Fibroblast of skin of left biceps (primary cell): ENCODE measurements around the gene RNF146.
"Not testable (repeated sequence)": the region's sequence is repeated elsewhere in the genome, so short reads cannot be mapped to it uniquely, and the experiment has no call there.

Experiments
- DNase-seq, 2 experiments: peaks; one replicate each; pipeline ENCODE4 v3.0.0-alpha.2; 2013; ENCODE audit warnings: low read depth in 2 of 2

Gene RNF146

DNA sequence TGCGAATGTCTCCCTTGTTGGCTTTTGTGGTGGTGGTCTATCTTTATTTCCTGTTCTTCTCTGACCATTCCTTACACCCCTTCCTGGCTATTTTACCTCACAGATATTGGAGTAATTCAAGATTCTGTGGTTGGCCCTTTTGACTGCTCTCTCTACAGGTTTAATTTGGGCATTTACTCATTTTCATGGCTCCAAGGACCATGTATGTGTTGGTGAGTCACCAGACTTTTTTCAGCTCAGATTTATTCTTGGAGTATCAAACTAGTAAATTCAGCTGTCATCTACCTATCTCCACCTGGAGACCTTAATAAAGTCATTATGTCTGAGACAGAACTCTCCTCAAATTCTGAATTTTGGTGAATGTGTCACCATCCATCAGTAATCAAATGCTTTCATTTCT lies 15.5 kb downstream of the RNF146 start:
- no peak for DNase-seq

DNA sequence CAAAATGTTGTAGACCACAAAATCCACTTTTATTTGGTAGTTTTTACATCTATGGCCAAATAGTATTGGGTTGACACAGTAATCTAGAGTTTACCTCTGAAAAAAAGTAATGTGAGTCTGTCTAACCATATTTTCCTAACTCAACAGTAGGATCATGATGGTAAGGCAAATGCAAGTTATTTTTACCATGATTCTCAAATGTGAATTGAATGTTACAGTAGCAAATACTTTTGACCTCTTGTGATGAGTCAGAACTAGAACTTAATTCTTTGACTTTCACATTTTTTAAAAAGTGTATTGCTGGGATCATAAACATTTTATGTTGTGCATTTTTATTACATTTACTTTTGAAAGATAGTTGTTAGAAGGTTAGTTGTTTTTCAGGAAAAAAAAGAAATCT lies 22.0 kb downstream of the RNF146 start:
- no peak for DNase-seq

DNA sequence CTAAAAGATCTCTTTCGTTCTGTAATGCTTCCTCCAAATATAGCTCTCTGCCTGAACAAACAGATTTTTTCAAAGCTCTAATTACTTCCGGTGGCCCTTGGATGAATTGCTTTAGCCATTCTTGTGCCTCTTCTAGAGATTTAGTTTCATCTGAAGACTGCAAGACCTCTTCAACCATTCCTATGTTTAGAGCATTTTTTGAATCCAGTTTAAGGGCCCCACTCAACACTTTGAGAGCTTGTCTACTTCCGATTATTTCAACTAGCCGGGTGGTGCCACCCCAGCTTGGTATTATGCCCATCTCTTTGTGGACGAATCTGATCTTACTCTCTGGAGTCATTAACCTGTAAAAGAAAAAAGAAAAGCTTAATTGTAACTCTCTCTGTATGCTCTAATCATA lies 23.3 kb downstream of the RNF146 start:
- DNase-seq = no peak

DNA sequence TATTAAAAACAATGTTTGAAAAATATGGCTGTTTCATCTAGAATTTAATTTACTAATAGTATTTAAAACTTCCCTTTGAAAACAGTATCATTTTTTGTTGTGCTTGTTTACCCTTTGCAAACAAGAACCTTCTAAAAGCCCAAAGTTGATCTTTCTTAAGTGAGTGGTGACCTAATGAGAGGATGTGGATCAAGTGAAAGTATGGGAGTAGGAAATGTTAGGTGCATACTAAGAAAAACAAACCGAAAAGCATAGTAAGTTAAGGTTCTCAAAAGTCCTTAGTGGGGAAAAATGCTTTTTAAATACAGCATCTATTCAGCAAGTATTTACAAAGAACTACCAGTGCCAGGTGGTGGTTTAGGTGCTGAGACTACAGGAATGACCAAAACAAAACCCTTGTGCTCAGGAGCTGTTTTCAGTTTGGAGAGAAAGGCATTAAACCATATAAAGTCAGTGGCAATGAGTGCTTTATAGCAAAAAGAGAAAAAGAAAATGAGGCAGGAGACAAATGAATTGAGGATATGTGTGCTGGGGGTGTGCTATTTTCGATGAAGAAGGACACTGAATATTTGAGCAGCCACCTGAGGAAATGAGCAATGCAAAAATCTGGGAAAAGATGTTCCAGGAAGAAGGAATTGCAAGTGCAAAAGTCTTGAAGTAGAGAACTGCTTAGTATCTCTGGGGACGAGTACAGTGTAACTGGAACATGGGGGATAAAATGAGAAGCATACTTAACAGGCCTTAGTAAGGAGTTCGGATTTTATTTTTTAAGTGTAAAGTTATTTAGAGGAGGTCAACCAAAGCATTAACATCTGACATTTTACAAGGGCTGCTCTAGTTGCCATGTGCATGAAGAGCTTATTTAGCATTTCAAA lies 24.0 kb downstream of the RNF146 start:
- no peak for DNase-seq

DNA sequence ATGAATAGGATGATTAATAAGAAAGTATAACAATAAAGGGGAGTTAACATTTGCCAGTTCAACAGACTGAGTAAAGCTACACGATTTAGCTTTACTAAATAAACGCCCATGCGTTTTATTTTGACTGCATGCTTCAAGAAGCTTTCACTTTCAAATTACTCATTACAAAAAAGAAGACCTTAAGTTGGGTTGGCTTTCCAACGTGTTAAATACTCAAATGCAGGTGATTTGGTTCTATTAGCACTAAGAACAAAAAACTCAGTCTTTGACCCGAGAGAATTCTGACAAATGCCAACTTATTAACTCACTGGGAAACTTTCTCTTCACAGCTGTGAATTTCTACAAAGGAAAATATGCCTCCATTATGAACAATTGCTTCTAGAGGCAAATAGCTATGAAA lies 24.8 kb downstream of the RNF146 start:
- no peak for DNase-seq

DNA sequence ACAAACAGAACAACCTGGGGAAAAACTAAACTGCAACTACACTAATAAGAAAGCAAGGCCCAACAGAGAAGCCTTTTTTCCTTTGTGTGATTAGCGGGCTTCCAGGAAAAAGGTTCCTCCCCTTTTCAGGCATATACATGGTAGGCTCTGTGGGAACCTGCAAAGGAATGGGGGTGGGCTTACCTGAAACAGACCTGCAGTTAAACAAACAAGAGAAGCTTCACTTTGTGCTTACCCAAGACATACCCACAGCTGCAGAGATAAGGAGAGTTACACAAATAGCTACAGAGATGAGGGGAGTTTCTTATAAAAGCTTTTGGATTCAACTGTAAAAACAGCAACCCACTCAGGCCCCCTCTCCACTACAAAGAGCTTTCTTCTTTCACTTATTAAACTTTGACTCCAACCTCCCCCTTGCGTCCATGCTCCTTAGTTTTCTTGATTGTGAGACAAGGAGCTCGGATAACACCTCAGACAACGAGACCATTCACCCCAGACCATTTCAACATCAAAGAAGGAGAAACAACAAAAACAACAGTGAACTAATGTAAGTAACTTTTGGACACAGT lies 30.9 kb downstream of the RNF146 start:
- no peak for DNase-seq

DNA sequence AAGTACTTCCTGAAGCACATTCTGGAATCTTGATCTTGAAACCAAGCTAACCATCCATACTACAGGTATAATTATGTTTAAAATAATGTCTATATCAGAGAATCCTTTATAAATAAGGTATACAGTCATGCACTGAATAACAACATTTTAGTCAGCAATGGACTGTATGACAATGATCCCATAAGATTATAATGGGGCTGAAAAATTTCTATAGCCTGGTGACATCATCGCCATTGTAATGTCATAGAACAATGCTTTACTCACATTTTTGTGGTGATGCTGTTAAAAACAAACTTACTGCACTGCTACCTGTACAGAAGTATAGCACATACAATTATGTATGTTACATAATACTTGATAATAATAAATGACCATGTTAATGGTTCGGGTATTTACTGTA lies 31.8 kb downstream of the RNF146 start:
- no peak for DNase-seq

DNA sequence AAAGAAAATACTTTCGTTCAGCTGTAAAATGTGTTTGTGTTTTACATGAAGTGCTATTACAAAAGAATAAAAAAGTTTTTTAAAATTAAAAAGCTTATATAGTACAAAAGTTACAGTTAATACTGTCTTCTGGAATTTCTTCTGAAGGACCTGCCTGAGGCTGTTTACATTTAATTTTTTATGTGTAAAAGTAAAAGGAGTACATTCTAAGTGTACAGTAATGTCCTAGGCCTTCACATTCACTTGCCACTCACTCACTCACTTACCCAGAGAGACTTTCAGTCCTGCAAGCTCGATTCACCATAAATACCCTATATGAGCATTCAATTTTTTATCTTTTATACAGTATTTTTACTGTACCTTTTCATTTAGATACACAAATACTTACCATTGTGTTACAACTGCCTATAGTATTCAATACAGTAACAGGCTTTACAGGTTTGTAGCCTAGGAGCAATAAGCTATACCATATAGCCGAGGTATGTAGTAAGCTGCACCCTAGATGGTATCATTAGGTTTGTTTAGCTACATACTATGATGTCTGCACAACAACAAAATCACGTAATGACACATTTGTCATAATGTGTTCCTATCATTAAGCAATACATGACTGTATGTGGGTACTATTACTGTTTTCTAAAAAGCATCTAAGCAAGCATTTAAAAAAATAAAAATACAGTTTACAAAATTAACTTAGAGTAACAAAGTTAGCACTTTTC lies 33.0 kb downstream of the RNF146 start:
- DNase-seq = no peak

DNA sequence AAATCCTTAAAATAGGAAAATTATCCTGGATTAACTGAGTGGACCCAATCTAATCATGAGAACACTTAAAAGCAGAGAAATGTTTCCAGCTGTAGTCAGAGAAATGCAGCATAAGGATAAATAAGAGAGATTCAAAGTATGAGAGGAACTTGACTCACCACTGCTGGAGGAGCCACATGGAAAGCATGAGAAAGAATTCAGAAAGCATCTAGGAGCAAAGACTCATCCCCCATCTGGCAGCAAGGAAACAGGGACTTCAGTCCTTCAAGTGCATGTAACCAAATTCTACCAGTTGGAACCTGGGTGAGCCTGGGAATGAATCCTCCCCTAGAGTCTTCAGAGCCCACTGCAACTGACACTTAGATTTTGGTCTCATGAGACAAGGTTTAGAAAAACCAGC lies 33.7 kb downstream of the RNF146 start:
- DNase-seq = peak; percentile 70 to 73

DNA sequence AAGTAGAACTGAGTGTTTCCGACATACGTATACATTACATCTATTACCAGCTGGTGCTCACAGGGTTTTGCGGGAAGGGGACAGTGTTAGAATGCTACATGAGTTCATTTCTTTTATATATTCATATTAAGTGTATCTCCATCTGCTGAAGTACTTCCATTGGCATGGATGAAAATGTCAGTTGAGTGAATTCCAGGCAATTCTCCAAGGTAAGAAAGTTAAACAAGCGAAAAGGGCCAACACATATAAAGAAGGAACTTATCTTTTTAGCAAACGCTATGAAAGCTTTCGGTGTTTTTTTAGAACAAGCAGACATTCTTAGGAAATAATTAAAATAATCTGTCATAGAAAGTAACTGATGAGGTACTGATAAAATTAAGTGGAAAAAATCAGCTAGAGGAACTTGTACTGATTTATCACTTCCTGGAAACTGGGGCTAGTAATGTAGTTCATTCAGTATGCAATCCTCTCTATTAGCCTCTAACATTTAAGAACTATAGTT lies 34.6 kb downstream of the RNF146 start:
- peak; percentile 12 for DNase-seq

DNA sequence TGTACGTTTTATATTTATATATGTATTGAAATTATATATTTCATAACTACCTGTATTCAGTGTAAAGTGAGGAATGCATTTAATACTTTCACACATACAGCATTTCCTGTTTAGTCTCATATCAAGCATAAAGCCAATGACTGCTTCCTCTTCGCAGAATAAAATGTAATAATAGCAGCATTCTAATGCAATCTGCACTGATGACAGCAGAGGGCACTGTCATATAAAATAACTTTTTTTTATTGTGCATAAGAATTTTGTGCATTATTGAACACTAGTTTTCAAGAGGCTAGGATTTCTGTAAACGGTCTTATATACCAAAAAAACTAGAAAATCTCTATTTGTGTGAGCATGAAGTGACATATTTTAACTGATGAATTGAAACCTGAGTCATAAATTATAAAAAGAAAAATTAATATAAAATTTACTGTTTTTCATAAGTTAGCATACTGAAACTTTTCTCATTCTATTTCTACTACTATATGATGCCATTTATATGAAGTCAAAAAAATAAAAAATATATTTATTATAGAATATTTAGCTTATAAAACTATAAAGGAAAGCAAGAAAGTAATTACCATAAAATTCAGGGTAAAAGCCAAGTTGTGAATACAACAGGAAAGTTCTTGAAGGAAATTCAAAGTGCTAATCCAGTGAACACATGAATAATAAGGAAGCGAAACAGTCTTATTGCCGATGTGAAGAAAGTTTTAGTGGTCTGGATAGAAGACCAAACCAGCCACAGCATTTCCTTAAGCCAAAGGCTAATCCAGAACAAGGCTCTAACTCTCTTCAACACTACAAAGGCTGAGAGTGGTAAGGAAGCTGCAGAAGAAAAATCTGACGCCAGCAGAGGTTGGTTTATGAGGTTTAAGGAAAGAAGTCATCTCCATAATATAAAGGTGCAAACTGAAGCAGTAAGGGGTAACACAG lies 36.3 kb downstream of the RNF146 start:
- DNase-seq = peak in 1 of 2 experiments; percentile 14

DNA sequence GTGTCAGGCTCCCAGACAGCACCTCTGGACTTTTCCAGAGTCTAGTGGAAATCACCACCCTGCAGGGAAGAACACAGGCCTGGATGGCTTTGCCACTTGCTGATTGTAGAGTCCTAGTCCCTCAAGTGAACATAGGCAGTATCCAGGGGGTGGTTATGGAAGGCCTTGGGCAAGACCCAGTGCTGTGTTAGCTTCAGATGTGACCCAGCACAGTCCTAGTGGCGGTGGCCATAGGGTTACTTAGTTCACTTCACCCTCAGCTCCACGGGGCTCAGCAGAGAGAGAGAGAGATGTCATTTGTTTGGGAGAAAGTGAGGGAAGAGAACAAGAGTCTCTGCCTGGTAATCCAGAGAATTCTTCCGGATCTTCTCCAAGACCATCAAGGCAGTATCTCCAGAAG lies 37.3 kb downstream of the RNF146 start:
- DNase-seq = no peak

DNA sequence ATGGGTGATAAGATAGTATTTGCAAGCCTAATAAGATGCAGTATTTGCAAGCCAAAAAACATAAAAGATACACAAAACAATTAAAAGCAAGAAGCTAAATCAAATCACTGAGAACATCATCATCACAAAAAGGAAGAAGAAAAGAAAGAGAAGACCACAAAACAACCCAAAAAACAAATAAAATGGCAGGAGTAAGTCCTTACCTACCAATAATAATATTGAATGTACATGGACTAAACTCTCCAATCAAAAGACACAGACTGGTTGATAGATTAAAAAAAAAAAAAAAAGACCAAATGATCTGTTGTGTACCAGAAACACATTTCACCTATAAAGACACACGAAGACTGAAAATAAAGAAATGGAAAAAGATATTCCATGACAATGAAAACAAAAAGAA lies 39.1 kb downstream of the RNF146 start:
- no peak for DNase-seq

DNA sequence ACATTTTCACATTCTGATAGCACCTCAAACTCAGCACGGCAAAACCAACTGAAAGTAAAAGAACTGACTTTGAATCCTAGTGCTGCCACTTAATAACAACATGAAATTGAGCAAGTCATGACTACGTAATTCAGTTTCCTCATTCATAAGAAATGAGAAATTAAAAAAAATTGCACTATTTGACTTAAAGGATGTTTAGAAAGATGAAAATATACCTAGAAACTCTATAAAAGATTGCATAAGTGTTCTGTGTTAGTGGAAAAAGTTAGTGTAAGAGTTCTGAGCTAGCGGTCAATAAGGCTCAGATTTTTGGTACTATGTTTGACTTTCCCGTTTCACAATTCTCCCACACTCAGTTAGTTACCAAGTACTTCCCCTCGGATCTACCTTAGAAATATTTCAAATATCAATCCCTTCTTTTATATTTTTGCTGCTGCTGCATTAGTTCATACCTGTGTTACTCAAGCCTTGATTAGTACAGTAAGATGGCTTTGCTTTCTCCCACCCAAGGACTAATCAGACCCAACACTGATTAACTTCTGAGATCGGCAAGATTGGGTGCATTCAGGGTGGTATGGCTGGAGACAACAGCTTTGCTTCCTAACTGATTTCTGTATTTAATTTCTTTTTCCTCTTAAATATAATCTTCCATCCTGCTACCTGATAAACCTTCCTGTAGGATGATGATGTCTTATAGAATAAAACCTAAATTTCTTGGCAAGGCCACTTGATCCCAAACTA lies 50.9 kb downstream of the RNF146 start:
- no peak for DNase-seq

DNA sequence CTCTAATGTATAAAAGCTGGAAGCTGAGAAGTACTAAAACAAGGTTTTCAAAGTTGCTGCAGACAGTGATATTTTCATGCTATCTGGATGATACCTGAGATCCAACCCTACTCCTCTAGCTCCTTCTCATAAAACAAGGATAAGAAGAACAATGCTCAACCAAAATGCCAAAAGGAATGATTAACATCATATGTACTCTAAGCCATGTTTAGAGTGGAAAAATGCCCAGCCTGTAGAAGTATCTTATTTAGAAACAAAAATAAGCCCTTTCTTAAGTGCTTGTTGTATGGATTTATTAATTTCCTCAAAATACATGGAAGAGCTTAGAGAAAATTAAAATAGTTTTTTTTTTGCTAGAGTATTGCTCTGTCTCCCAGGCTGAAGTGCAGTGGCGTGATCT lies 53.0 kb downstream of the RNF146 start:
- DNase-seq = no peak

DNA sequence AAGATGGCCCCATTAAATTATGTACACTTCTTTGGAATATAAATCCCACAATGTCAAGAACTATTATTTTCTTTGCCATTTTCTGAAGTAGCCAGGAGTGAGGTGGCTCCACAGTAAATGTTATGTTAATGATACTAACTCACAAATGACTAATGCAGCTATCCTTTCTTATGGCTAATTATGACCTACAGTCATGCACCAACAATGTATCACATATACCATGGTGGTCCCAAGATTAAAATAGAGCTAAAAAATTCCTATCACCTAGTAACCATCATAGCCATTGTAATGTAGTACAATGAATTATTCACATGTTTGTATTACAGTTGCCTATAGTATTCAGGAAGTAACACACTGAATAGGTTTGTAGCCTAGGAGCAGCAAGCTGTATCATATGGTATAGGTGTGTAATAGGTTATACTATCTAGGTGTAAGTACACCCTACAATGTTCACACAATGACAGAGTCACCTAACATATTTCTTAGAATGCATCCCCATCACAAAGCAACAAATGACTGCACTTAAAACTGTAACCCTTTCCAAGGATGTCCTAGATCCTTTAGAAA lies 61.5 kb downstream of the RNF146 start:
- peak in 1 of 2 experiments; percentile 19 for DNase-seq

DNA sequence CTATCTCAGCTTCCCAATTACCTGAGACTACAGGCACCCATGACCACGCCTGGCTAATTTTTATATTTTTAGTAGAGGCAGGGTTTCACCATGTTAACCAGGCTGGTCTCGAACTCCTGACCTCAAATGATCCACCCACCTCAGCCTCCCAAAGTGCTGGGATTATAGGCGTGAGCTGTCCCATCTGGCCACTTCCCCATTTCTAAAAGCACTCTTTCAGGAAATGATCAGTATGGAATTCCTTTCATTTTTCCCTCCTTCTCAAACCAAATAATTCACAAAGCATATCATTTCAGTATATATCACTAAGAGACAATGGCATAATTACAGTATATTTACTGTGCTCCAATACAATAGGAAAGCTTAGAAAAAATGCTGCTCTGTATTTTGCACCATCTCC lies 64.6 kb downstream of the RNF146 start:
- not testable (repeated sequence) for DNase-seq

DNA sequence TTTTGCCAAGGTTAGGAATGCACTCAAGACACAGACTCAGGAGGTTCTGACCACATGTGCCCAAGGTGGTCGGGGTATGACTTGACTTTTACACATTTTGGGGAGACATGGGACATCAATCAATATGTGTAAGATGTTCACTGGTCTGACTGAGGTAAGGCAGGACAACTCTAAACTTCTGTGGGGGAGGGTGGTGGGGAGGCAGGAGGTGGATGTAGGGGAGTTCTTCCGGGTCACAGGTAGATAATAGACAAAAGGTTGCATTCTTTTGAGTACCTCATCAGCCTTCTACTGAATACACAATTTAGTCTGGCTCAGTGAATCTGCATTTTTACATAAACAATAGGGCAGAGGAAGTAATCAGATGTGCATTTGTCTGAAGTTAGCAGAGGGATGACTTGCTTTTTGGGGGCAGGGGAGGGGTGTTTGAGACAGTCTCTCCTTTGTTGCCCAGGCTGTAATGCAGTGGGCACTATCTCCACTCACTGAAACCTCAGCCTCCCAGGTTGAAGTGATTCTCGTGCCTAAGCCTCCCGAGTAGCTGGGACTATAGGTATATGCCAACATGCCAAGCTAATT lies 65.8 kb downstream of the RNF146 start:
- no peak for DNase-seq
